Measurements from ENCODE around the gene CRYGD. TPM values are rescaled to one million over a fixed set of nuclear protein-coding genes. Genes with fewer than 3 reads are reported as not detected.

The CRYGD gene
- total RNA-seq, 4 donors from 2014 or later, result not detected

DNA sequence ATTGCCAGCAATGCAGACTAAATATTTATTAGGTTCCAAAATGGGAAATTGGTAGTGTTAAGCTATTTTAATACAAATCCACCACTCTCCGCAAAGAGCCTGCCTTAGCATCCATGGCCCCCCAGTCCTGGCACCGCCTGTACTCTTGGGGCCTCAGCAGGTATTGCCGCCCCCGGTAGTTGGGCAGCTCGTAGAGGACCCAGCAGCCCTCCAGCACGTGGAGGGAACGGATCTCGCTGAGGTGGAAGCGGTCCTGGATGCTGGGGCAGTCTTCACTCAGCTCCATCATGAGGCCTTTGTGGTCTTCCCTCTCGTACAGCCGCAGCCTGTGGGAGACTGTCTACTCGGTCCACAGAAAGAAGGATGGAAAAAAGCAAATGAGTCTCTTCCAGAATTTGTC is 3.8 kb upstream of the CRYGD start:
- TF ChIP-seq, protein P1, sequence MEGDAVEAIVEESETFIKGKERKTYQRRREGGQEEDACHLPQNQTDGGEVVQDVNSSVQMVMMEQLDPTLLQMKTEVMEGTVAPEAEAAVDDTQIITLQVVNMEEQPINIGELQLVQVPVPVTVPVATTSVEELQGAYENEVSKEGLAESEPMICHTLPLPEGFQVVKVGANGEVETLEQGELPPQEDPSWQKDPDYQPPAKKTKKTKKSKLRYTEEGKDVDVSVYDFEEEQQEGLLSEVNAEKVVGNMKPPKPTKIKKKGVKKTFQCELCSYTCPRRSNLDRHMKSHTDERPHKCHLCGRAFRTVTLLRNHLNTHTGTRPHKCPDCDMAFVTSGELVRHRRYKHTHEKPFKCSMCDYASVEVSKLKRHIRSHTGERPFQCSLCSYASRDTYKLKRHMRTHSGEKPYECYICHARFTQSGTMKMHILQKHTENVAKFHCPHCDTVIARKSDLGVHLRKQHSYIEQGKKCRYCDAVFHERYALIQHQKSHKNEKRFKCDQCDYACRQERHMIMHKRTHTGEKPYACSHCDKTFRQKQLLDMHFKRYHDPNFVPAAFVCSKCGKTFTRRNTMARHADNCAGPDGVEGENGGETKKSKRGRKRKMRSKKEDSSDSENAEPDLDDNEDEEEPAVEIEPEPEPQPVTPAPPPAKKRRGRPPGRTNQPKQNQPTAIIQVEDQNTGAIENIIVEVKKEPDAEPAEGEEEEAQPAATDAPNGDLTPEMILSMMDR (IDR thresholded peaks at IDR 0.05; ENCODE audit: low read depth), result no peak

DNA sequence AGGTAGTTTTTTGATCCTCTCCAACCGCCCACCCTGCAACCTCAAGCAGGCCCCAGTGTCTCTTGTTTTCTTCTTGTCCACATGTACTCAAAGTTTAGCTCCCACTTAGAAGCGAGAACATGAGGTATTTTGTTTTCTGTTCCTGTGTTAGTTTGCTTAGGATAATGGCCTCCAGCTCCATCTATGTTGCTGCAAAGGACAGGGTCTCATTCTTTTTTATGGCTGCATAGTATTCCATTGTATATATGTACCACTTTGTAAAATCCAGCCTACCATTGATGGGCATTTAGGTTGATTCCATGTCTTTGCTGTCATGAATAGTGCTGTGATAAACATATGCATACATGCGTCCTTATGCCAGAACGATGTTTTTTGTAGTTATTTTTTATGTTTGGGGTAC is 2.8 kb upstream of the CRYGD start:
- TF ChIP-seq, protein P1 (IDR thresholded peaks at IDR 0.05; ENCODE audit: low read depth), result no peak

DNA sequence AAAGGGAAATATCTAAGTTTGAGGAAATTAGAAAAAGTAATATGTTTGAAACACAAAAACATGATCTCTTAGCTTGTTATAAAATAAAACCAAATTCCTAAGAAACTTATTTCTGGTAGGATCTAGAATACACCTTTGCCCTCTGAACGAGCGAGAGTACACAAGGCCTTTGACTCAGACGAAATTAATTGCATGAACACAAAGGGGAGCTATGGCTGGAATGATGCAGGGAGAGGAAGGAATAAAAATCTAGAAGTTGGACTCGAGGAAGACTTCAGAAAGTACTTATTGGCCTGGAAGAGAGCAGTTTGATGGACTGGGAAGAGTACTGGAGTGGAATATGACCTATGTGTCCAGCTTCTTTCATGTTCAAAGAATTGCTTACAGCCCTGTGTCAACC is 927 bp upstream of the CRYGD start:
- TF ChIP-seq, protein P1 (IDR thresholded peaks at IDR 0.05; ENCODE audit: low read depth), result no peak

DNA sequence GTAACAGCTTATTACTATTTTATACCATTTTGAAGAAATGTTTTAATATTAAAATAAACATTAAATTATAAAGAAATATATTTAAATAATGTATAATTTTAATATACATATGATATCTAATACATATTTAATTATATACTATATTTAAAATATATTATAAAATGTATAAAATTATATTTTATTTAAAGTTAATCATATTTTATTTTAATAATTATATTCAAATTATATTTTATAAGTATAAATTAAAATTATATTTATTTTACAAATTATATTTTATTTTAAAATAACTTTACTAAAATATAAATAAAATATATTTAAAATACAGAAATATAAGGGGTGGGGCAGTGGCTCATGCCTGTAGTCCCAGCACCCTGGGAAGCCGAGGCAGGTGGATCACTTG is 2.1 kb downstream of the CRYGD start:
- TF ChIP-seq, protein P1 (IDR thresholded peaks at IDR 0.05; ENCODE audit: low read depth), result no peak

DNA sequence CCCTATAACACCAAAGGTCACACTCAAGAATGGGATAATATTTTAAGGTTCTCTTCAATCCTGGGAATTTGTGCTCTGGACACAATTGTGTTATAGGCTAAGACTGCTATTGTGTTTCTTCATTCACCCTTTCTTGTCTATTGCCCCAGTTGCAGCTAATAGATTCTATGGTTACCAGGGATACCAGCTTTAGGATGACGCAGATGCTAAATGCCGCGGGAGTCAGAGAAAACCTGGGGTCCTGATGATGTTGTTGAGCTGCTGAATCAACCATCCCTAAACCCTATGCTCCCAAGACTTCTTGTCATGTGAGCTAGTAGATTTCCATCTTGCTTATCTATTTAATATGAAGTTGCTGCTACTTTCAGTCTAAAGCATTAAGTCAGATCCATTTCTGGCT is 5.4 kb downstream of the CRYGD start:
- TF ChIP-seq, protein P1 (IDR thresholded peaks at IDR 0.05; ENCODE audit: low read depth), result no peak

DNA sequence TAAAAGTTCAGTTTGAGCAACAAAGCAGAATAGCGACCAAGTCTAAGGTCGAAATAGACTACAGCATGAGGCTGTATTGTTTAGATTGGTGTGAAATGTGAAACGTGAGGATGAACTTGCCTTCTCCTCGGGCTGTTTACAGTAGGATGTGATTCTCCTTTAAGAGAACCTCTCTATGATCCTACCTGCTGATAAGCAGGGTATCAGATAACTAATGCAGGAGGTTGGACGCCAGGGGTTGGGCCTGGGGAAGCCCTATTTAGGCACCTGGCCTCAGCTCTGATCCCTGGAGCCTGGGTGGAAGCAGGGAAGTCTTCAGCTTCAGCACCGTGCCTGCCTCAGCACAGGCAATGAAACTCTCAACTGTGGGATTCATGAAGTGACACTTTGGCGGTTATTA is 11.4 kb downstream of the CRYGD start:
- TF ChIP-seq, protein P1 (IDR thresholded peaks at IDR 0.05; ENCODE audit: low read depth), result no peak

DNA sequence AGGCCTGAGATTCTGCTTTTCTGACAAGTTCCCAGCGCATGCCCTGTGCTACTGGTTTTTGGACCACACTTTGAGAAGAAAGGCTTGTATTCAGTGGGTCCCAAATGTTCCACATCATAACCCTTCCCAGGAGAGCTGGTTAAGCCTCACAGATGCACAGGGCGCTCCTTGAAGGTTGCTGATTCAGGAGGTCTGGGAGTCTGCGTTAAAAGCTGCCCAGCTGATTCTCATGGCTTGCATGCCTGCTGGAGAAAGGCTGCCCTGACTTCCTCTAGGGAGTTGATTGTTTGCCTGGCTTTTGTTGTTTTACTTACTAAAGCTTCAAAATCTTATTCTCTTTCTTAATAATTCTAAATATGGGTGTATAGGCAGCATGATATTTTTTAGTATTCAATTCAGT is 20.7 kb downstream of the CRYGD start:
- TF ChIP-seq, protein P1 (IDR thresholded peaks at IDR 0.05; ENCODE audit: low read depth), result no peak

Measured in subcutaneous adipose tissue (tissue), 4 donors.